Loucy (cell line): ENCODE data around the gene TBC1D1.

Experiments used
- H2AFZ ChIP-seq: fragments of 200-600 bp; sonication (generic); 2 replicates; pipeline ENCODE4 v1.6.0; 2016; ENCODE audit warnings: antibody characterized with exemption, mild to moderate bottlenecking, low read length, moderate library complexity
- H3F3A ChIP-seq: fragments of 200-600 bp; 2 replicates; pipeline ENCODE4 v1.6.0; 2016; ENCODE audit warnings: antibody characterized with exemption, low read depth, mild to moderate bottlenecking
- H3K27me3 ChIP-seq: fragments of 200-600 bp; sonication (generic); 2 replicates; pipeline ENCODE4 v1.6.1; 2014; ENCODE audit warnings: low read length, mild to moderate bottlenecking; ENCODE audit not compliant: insufficient read depth, poor library complexity, severe bottlenecking
- H3K36me3 ChIP-seq: fragments of 200-600 bp; sonication (generic); 2 replicates; pipeline ENCODE4 v1.6.1; 2016; ENCODE audit warnings: low read length; ENCODE audit not compliant: insufficient read depth
- H3K4me1 ChIP-seq: fragments of 200-600 bp; sonication (generic); 2 replicates; pipeline ENCODE4 v1.5.1; 2014; ENCODE audit warnings: low read length, mild to moderate bottlenecking; ENCODE audit not compliant: insufficient read depth, poor library complexity, severe bottlenecking
- H3K4me2 ChIP-seq: fragments of 200-600 bp; sonication (generic); 2 replicates; pipeline ENCODE4 v1.6.0; 2014; ENCODE audit warnings: antibody characterized with exemption, low read length, low read depth, mild to moderate bottlenecking; ENCODE audit not compliant: poor library complexity, severe bottlenecking
- H3K4me3 ChIP-seq: fragments of 200-600 bp; sonication (generic); 2 replicates; pipeline ENCODE4 v1.5.1; 2014; ENCODE audit warnings: low read length, mild to moderate bottlenecking, mixed read lengths; ENCODE audit not compliant: poor library complexity, severe bottlenecking
- H3K79me2 ChIP-seq: fragments of 200-600 bp; sonication (generic); 2 replicates; pipeline ENCODE4 v1.6.1; 2014; ENCODE audit warnings: low read length; ENCODE audit not compliant: insufficient read depth
- H3K9ac ChIP-seq: fragments of 200-600 bp; sonication (generic); 2 replicates; pipeline ENCODE4 v1.6.0; 2014; ENCODE audit warnings: mild to moderate bottlenecking, low read depth, low read length, moderate library complexity; ENCODE audit not compliant: poor library complexity, severe bottlenecking
- H3K9me2 ChIP-seq: fragments of 200-600 bp; sonication (generic); replicated peaks from 2 replicates; pipeline ENCODE4 v1.6.1; 2016; ENCODE audit warnings: low read depth, low read length, mixed read lengths
- H3K9me3 ChIP-seq: fragments of 200-600 bp; sonication (generic); 2 replicates; pipeline ENCODE4 v1.6.1; 2014; ENCODE audit warnings: mild to moderate bottlenecking, antibody characterized with exemption, low read length, low read depth; ENCODE audit not compliant: insufficient read depth
- H4K20me1 ChIP-seq: fragments of 200-600 bp; sonication (generic); 2 replicates; pipeline ENCODE4 v1.6.0; 2014; ENCODE audit warnings: antibody characterized with exemption, low read length, mild to moderate bottlenecking; ENCODE audit not compliant: insufficient read depth, poor library complexity, severe bottlenecking
- EZH2phosphoT487 ChIP-seq: fragments of 200-600 bp; IDR thresholded peaks from 2 replicates; pipeline ENCODE4 v1.6.1; 2018; ENCODE audit warnings: antibody characterized with exemption, mild to moderate bottlenecking, moderate library complexity, borderline replicate concordance
- TF ChIP-seq, protein P1 (sequence below): fragments of 200-600 bp; sonication (generic); conservative IDR thresholded peaks from 2 replicates; pipeline ENCODE4 v1.5.1; 2014; ENCODE audit warnings: mild to moderate bottlenecking, antibody characterized with exemption, low read length

The TBC1D1 gene

DNA sequence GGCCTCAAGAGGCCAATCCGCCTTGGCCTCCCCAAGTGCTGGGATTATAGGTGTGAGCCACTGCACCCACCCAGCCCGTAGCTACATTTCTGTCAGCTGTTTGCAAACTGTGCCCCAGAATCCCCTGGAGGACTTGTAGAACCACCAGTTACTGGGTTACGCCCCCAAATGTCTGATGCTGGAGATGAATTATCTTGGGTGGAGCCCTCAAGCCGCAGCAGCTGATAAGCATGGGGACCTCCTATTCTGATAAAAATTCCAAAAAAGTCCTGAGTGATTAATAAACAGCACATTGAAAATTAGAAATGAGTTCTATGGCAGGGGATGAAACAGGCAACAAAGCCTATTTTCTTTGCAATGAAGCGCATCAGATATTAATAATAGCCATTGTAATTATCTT, 174.3 kb downstream of the TBC1D1 start:
- H3K4me2 ChIP-seq: no peak overlapping the region
- H4K20me1 ChIP-seq: no peaks in the 10 kb centered on the region
- no peaks in the 10 kb centered on the region for H3K9me3 ChIP-seq
- H3K4me3 ChIP-seq: no peak overlapping the region
- H3K79me2 ChIP-seq: no peaks in the 10 kb centered on the region
- H3K36me3 ChIP-seq: peaks cover 4% of the 10 kb centered on the region; the same call in 1 of the 2 replicates
- no peaks in the 10 kb centered on the region for H3K27me3 ChIP-seq
- H2AFZ ChIP-seq: no peak overlapping the region
- peaks cover 9% of the 10 kb centered on the region for H3K4me1 ChIP-seq
- no peaks in the 10 kb centered on the region for H3K9me2 ChIP-seq
- no peak for TF ChIP-seq EZH2phosphoT487
- TF ChIP-seq, protein P1, sequence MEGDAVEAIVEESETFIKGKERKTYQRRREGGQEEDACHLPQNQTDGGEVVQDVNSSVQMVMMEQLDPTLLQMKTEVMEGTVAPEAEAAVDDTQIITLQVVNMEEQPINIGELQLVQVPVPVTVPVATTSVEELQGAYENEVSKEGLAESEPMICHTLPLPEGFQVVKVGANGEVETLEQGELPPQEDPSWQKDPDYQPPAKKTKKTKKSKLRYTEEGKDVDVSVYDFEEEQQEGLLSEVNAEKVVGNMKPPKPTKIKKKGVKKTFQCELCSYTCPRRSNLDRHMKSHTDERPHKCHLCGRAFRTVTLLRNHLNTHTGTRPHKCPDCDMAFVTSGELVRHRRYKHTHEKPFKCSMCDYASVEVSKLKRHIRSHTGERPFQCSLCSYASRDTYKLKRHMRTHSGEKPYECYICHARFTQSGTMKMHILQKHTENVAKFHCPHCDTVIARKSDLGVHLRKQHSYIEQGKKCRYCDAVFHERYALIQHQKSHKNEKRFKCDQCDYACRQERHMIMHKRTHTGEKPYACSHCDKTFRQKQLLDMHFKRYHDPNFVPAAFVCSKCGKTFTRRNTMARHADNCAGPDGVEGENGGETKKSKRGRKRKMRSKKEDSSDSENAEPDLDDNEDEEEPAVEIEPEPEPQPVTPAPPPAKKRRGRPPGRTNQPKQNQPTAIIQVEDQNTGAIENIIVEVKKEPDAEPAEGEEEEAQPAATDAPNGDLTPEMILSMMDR: no peak
- no peak overlapping the region for H3K9ac ChIP-seq
- no peaks in the 10 kb centered on the region for H3F3A ChIP-seq

DNA sequence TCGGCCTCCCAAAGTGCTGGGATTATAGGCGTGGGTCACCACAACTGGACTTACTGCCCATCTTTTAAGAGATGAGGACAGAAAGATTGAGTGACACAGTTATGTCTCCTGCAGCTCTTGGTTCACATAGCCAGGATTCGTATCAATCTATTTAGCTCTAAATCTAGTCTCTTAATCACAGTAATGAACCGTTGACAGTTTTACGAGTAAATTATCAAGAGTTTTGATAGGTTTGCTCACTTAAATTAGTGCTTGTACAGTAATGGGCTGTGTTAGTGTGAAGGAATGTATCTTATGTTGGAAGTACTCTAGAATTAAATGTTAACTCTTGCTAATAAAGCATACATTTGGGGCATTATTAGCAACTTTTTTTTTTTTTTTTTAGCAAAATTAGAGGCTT, 175.0 kb downstream of the TBC1D1 start:
- no peak overlapping the region for H3K4me3 ChIP-seq
- no peak overlapping the region for H2AFZ ChIP-seq
- no peak for TF ChIP-seq EZH2phosphoT487
- TF ChIP-seq, protein P1: no peak
- no peak overlapping the region for H3K9ac ChIP-seq
- H3K27me3 ChIP-seq: no peaks in the 10 kb centered on the region
- no peaks in the 10 kb centered on the region for H3K9me2 ChIP-seq
- peaks cover 12% of the 10 kb centered on the region for H3K4me1 ChIP-seq
- no peaks in the 10 kb centered on the region for H3K9me3 ChIP-seq
- no peak overlapping the region for H3K4me2 ChIP-seq
- peaks cover 4% of the 10 kb centered on the region; the same call in 1 of the 2 replicates for H3K36me3 ChIP-seq
- H3K79me2 ChIP-seq: no peaks in the 10 kb centered on the region
- no peaks in the 10 kb centered on the region for H3F3A ChIP-seq
- no peaks in the 10 kb centered on the region for H4K20me1 ChIP-seq

DNA sequence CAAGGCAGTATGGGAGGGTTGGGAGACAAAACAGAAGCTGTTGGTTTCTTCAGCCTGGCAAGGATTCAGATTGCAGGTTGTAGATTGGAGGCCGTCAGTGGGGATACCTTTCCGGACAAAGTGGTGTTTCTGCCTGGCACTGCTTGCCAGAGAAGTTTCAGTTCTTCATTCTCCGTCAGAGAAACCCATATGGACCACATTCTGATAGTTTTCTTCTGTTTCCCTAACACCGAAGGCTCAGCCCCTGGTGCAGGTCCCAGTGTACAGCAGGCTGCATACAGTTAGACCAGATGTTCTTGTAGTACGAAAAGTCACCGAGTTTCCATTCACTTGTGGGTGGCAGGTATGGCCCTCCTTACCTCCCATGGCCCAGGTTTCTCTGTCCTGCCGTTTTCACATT, 176.6 kb downstream of the TBC1D1 start:
- TF ChIP-seq, protein P1: no peak
- no peak for TF ChIP-seq EZH2phosphoT487
- Histone ChIP-seq H3K9me2 (no peaks in the 10 kb centered on the region), H4K20me1 (no peaks in the 10 kb centered on the region), H3K36me3 (peaks cover 4% of the 10 kb centered on the region; the same call in 1 of the 2 replicates), H3K4me1 (peaks cover 20% of the 10 kb centered on the region), H3K27me3 (no peaks in the 10 kb centered on the region), H3K4me2 (no peak overlapping the region), H3K79me2 (no peaks in the 10 kb centered on the region), H3K9ac (no peak overlapping the region), H2AFZ (no peak overlapping the region), H3K4me3 (no peak overlapping the region), H3F3A (no peaks in the 10 kb centered on the region), H3K9me3 (no peaks in the 10 kb centered on the region)
